ENCODE results near the gene TPK1. TPM values are rescaled to one million over a fixed set of nuclear protein-coding genes. Genes with fewer than 3 reads are reported as not detected.
"Not testable (repeated sequence)": the region's sequence is repeated elsewhere in the genome, so short reads cannot be mapped to it uniquely, and the experiment has no call there.

Gene TPK1
- total RNA-seq, 2 donors from 2014 or later, result 19.9 to 20.6 TPM

DNA sequence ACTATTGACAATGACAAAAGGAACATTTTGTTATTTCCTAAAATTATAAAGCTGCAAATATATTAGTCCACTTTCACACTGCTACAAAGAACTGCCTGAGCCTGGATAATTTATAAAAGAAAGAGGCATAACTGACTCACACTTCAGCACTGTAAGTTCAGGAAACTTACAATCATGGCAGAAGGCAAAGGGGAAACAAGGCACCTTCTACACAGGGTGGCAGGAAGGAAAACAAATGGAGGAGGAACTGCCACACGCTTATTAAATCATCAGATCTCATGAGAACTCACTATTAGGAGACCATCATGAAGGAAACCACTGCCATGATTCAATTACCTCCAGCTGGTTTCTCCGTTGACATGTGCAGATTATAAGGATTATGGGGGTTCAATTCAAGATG is 203.1 kb downstream of the TPK1 start:
- no peaks in the 10 kb centered on the region for H3K36me3 Mint-ChIP-seq (ENCODE audit: low read depth)
- H3K9me3 Mint-ChIP-seq, result no peaks in the 10 kb centered on the region
- no peak overlapping the region for H3K4me3 Mint-ChIP-seq
- no peak overlapping the region for H3K27ac Mint-ChIP-seq
- no peak for ATAC-seq (replicated peaks)
- no peaks in the 10 kb centered on the region for H3K27me3 Mint-ChIP-seq
- no peaks in the 10 kb centered on the region for H3K4me1 Mint-ChIP-seq

DNA sequence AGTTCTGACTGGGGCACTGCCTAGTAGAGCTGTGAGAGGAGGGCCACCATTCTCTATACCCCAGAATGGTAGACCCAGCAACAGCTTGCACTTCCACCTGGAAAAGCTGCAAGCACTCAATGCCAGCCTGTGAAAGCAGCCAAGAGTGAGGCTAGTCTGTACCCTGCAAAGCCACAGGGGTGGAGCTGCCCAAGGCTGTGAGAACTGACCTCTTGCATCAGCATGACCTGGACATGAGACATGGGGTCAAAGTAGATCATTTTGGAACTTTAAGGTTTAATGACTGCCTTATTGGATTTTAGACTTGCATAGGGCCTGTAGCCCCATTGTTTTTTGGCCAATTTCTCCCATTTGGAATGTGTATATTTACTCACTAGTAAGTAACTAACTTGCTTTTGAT is 206.3 kb downstream of the TPK1 start:
- Mint-ChIP-seq H3K27ac (no peak overlapping the region), H3K27me3 (no peaks in the 10 kb centered on the region), H3K4me3 (no peak overlapping the region), H3K36me3 (ENCODE audit: low read depth) (no peaks in the 10 kb centered on the region), H3K4me1 (no peaks in the 10 kb centered on the region), H3K9me3 (no peaks in the 10 kb centered on the region)
- no peak for ATAC-seq (replicated peaks)

DNA sequence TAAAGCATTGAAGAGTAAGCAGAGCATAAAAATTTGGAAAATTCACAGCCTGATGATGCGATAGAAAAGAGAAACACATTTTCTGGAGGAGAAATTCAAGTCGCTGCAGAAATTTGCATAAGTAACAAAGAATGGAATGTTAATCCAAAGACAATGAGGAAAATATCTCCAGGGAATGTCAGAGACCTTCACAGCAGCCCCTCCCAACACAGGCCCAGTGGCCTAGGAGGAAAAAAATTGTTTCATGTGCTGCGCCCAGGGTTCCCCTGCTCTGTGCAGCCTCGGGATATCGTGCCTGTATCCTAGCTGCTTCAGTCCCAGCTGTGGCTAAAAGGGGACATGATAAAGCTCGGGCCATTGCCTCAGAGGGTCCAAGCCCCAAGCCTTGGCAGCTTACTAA is 206.8 kb downstream of the TPK1 start:
- Mint-ChIP-seq H3K9me3 (no peaks in the 10 kb centered on the region), H3K4me3 (no peak overlapping the region)

DNA sequence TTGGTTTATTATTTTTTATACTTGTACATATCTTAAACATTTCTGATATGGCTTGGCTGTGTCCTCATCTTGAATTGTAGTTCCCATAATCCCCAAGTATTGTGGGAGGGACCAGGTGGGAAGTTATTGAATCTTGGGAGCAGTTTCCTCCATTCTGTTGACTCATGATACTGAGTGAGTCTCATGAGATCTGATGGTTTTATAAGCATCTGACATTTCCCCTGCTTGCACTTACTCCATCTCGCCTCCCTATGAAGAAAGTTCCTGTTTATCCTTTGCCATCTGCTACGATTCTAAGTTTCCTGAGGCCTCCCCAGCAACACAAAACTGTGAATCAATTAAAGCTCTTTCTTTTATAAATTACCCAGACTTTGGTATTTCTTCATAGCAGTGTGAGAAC is 207.7 kb downstream of the TPK1 start:
- Mint-ChIP-seq H3K27ac (no peak overlapping the region), H3K27me3 (no peaks in the 10 kb centered on the region), H3K36me3 (ENCODE audit: low read depth) (peaks cover under 1% of the 10 kb centered on the region), H3K9me3 (no peaks in the 10 kb centered on the region), H3K4me3 (no peak overlapping the region), H3K4me1 (no peaks in the 10 kb centered on the region)
- no peak for ATAC-seq (replicated peaks)

More for the DNA sequence above, 206.8 kb downstream of the TPK1 start:
- Mint-ChIP-seq H3K36me3 (ENCODE audit: low read depth) (no peaks in the 10 kb centered on the region), H3K4me1 (no peaks in the 10 kb centered on the region), H3K27me3 (no peaks in the 10 kb centered on the region), H3K27ac (no peak overlapping the region)
- ATAC-seq (replicated peaks), result no peak

DNA sequence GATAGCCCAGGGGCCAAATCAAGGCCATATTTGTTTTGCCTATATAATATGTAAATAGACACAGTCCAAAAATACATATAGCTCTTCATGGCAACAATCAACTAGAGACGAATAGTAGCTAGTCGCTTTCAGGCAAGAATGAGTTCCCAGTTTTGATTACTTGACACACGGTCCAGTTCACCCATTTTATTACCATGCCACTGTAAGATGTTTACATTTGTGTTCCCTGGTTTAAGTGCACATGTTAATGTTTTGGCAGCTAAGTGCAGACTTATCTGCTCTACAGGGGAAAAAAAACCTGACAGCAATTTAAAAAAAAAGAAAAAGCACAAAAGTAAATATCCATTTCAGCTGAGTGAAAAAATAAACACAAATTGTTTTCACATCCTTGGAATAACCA is 213.1 kb downstream of the TPK1 start:
- ATAC-seq (replicated peaks), result no peak
- Mint-ChIP-seq H3K27ac (no peak overlapping the region), H3K27me3 (no peaks in the 10 kb centered on the region), H3K4me1 (no peaks in the 10 kb centered on the region), H3K4me3 (no peak overlapping the region), H3K36me3 (ENCODE audit: low read depth) (peaks cover 46% of the 10 kb centered on the region), H3K9me3 (peaks cover 6% of the 10 kb centered on the region)

DNA sequence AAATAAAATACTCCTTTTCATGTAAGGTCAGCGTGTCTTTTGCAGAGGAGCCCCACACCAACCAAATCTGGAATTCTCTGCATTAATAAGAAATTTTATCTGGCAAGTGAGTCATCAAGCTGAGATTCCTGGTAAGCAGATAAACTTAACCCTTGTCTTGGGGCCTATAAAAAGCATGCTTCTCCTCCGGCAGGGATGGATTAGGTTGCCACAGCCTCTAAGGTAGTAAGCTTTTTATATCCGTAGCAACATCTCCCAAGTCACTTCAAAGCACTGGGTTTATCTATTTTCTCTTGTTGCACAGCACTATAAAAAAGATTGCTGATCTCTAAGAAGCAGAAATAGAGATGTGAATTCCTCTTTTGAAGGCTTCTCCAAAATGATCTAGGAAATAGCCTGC is 229.6 kb downstream of the TPK1 start:
- H3K27me3 Mint-ChIP-seq, result no peaks in the 10 kb centered on the region
- ATAC-seq (replicated peaks), result no peak
- H3K27ac Mint-ChIP-seq, result no peak overlapping the region
- H3K4me3 Mint-ChIP-seq, result no peak overlapping the region
- peaks cover 7% of the 10 kb centered on the region for H3K36me3 Mint-ChIP-seq (ENCODE audit: low read depth)
- no peaks in the 10 kb centered on the region for H3K4me1 Mint-ChIP-seq
- H3K9me3 Mint-ChIP-seq, result no peaks in the 10 kb centered on the region

DNA sequence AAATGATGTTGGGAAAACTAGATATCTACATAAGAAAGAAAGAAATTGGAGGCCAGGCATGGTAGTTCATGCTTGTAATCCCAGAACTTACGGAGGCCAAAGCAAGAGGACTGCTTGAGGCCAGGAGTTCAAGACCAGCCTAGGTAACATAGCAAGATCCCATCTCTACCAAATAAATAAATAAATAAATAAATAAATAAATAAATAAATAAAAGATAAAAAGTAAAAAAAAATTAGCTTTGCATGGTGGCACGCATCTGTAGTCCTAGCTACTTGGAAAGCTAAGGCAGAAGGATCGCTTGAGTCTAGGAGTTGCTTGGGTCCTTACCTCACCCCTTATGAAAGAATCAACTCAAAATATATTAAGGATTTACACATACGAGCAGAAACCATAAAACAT is 238.9 kb downstream of the TPK1 start:
- peaks cover 37% of the 10 kb centered on the region for H3K36me3 Mint-ChIP-seq (ENCODE audit: low read depth)
- no peaks in the 10 kb centered on the region for H3K27me3 Mint-ChIP-seq
- no peak overlapping the region for H3K27ac Mint-ChIP-seq
- no peaks in the 10 kb centered on the region for H3K4me1 Mint-ChIP-seq
- H3K9me3 Mint-ChIP-seq, result peaks cover 11% of the 10 kb centered on the region
- ATAC-seq (replicated peaks), result no peak
- H3K4me3 Mint-ChIP-seq, result no peak overlapping the region

DNA sequence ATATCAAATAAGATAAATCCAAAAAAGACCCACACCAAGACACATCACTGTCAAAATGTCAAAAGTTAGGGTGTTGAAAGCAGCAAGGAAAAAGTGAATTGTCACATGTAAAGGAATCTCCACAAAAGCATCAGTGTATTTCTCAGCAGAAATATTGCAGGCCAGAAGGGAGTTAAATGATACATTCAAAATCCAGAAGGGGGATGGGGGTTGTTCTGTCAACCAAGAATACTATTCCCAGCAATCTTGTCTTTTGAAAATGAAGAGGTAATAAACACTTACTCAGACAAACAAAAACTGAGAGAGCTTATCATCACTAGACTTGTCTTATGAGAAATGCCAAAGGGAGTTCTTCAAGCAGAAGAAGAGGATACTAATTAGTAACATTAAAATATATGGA is 241.3 kb downstream of the TPK1 start:
- no peak overlapping the region for H3K4me3 Mint-ChIP-seq
- H3K27me3 Mint-ChIP-seq, result no peaks in the 10 kb centered on the region
- H3K36me3 Mint-ChIP-seq (ENCODE audit: low read depth), result peaks cover 42% of the 10 kb centered on the region
- no peak for ATAC-seq (replicated peaks)
- H3K9me3 Mint-ChIP-seq, result peaks cover 11% of the 10 kb centered on the region
- no peaks in the 10 kb centered on the region for H3K4me1 Mint-ChIP-seq
- no peak overlapping the region for H3K27ac Mint-ChIP-seq

DNA sequence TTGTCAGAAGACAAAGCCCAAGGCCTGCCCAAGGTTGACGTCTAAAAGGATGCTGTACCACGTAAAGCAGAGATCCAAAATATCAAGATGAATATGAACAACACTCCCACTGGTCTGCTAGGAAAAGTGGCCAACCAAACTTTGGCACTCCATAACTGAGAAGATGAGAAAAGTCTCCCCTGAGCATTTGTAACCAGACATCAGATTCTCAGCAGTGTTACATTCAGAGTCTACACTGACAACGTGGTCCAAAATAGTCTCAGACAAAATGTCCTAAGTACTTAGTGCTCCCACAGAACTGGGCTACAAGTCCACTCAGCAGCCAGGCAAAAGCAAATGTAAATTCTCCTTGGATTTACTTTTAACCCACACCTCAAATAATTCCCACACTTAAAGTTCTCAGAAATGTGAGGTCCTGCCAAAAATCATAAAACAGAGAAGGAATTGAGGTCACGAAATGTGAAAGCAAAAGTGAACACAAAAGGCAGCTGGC is 247.2 kb downstream of the TPK1 start:
- Mint-ChIP-seq H3K4me3 (no peak overlapping the region), H3K4me1 (no peaks in the 10 kb centered on the region), H3K36me3 (ENCODE audit: low read depth) (peaks cover 22% of the 10 kb centered on the region), H3K27me3 (no peaks in the 10 kb centered on the region), H3K27ac (no peak overlapping the region), H3K9me3 (no peaks in the 10 kb centered on the region)
- no peak for ATAC-seq (replicated peaks)

DNA sequence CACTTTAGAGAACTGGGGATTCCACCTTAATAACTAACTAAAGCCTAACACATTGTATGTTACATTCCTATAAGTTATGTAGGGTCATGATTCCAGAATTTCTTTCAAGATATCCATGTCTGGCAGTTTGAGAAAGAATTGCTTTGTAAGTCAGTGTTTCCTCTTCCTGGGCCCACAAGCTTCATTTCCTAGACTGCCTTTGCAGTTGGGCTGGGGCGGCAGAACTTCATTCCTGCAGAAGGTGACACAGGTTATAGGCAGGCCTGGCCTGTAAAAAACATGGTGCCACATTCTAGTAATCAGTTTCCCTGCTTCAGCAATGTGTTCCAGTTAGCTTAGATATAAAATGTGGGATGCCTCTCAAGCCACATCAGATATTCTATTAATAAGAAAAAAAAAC is 248.2 kb downstream of the TPK1 start:
- ATAC-seq (replicated peaks), result no peak
- Mint-ChIP-seq H3K9me3 (no peaks in the 10 kb centered on the region), H3K4me3 (no peak overlapping the region), H3K36me3 (ENCODE audit: low read depth) (peaks cover 18% of the 10 kb centered on the region), H3K27ac (no peak overlapping the region), H3K4me1 (no peaks in the 10 kb centered on the region), H3K27me3 (no peaks in the 10 kb centered on the region)

DNA sequence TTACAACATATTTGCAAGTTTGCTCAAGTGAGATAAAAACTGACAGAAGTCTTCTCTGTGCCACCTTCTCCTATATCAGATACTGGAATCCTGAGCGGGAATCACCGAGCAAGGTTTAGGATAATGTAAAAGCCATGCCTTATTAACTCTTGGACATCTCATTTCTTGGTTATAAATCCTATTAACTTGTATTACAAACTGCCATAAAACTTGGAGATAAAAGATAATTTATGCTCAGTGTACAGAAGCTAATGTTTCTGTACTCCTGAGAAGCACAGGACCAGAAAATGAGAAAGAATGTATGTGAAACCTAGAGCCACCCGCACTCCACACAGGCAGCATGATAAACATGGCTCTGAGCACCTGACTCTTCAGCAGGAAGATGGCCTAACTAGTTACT is 251.1 kb downstream of the TPK1 start:
- Mint-ChIP-seq H3K27me3 (no peaks in the 10 kb centered on the region), H3K27ac (no peak overlapping the region), H3K9me3 (peaks cover 3% of the 10 kb centered on the region), H3K4me1 (no peaks in the 10 kb centered on the region), H3K4me3 (no peak overlapping the region), H3K36me3 (ENCODE audit: low read depth) (peaks cover 8% of the 10 kb centered on the region)
- ATAC-seq (replicated peaks), result no peak

DNA sequence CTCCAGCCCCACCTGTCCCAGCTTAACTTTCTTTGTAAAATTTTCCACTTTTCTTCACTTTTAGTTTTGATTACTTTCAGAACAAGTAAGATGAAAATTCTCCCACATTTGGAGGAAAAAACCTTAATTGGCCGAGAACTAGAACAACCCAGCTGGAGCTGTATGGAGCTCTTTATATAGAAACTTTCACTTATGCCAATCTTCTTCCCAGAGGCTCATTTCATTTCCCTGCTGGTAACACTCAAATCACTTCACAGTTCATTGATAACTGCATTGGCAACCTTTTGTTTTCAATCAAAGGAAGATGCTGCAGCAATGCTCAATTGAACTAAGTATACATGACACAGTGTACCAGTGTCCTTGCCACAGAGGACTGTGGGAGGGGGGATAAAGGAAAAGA is 256.2 kb downstream of the TPK1 start:
- H3K4me1 Mint-ChIP-seq, result no peaks in the 10 kb centered on the region
- H3K4me3 Mint-ChIP-seq, result no peak overlapping the region
- peaks cover 8% of the 10 kb centered on the region for H3K36me3 Mint-ChIP-seq (ENCODE audit: low read depth)
- no peaks in the 10 kb centered on the region for H3K27me3 Mint-ChIP-seq
- H3K9me3 Mint-ChIP-seq, result peaks cover 3% of the 10 kb centered on the region
- H3K27ac Mint-ChIP-seq, result no peak overlapping the region
- ATAC-seq (replicated peaks), result no peak

DNA sequence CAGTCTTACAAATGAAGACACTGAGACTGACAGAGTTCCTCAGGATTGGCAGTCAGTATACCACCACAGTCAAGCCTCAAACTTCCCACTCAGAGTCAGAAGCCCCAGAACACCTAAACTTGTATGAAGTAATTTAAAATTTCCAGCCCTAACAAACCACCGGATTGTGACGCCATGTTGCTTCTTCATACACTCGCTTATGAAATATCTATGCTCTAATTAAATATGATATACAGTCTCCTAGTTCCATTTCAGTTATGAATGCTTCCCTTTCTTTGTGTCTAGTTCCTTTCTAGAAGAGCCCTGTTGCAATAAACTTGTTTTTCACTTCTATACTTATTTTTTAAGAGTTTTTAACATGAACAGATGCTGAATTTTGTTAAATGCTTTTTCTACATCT is 260.4 kb downstream of the TPK1 start:
- ATAC-seq (replicated peaks), result no peak
- Mint-ChIP-seq H3K27ac (no peak overlapping the region), H3K9me3 (peaks cover 4% of the 10 kb centered on the region), H3K4me3 (no peak overlapping the region), H3K4me1 (no peaks in the 10 kb centered on the region), H3K36me3 (ENCODE audit: low read depth) (no peaks in the 10 kb centered on the region), H3K27me3 (no peaks in the 10 kb centered on the region)

DNA sequence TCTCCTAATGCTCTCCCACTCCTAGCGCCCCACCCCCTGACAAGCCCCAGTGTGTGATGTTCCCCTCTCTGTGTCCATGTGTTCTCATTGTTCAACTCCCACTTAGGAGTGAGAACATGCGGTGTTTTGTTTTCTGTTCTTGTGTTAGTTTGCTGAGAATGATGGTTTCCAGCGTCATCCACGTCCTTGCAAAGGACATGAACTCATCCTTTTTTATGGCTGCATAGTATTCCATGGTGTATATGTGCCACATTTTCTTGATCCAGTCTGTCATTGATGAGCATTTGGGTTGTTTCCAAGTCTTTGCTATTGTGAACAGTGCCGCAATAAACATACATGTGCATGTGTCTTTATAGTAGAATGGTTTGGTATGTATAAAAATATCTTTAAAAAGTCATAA is 261.1 kb downstream of the TPK1 start:
- not testable (repeated sequence) for H3K9me3 Mint-ChIP-seq; H3K27ac Mint-ChIP-seq; H3K4me1 Mint-ChIP-seq; H3K36me3 Mint-ChIP-seq (ENCODE audit: low read depth); H3K27me3 Mint-ChIP-seq; H3K4me3 Mint-ChIP-seq; ATAC-seq (replicated peaks)

DNA sequence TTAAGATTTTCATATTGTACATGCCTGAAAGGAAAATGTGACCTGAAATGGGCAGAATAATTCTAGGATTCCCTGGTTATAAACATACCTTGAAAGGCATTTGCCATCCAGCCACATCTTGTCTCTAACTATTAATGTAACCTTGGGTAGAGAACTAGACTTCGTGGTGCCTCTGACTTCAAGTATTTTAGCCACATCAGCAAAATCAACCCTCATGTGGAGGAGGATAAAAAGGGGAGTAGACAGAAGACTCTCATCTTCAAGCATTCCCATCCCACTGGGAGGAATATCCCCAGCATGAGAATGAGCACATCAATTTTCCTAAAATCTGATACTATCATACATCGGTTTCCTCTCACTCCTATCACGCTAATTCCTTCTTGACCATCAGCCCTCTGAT is 267.6 kb downstream of the TPK1 start:
- no peak for ATAC-seq (replicated peaks)
- no peak overlapping the region for H3K4me3 Mint-ChIP-seq
- H3K27me3 Mint-ChIP-seq, result no peaks in the 10 kb centered on the region
- H3K36me3 Mint-ChIP-seq (ENCODE audit: low read depth), result no peaks in the 10 kb centered on the region
- no peak overlapping the region for H3K27ac Mint-ChIP-seq
- no peaks in the 10 kb centered on the region for H3K4me1 Mint-ChIP-seq
- H3K9me3 Mint-ChIP-seq, result no peaks in the 10 kb centered on the region

DNA sequence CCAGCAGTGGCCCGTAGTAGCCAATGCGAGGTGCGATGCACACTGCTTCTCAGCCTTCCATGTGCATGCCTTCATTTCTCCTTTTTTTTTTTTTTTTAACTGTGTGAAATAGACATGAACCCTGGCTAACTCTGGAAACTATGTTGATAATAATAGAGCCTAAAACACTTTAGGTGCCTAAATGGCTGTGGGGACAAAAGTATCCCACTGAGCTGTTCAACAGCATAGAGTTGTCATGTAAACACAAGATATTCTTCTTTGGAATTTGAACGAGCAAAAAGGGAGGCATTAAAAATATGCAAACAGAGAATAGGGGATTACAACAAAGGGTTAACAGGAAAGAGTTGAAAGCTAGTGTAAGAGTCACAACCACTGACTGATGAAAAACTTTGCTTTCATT is 270.3 kb downstream of the TPK1 start:
- Mint-ChIP-seq H3K9me3 (no peaks in the 10 kb centered on the region), H3K27me3 (no peaks in the 10 kb centered on the region), H3K4me3 (no peak overlapping the region), H3K36me3 (ENCODE audit: low read depth) (no peaks in the 10 kb centered on the region), H3K27ac (no peak overlapping the region), H3K4me1 (no peaks in the 10 kb centered on the region)
- no peak for ATAC-seq (replicated peaks)
